Epithelial cell of esophagus (primary cell): ENCODE measurements around the gene LTB4R.
A peak's percentile ranks its signal among the peaks of the same experiment; 100 is the strongest.

Experiments used
- DNase-seq: peaks from one replicate; pipeline ENCODE4 v3.0.0; 2010; ENCODE audit warnings: low read depth
- H3K4me3 ChIP-seq: 2 replicates; pipeline ENCODE4 v1.5.1; 2011; ENCODE audit warnings: mild to moderate bottlenecking, low read length, control low read depth
- TF ChIP-seq, protein P1 (sequence below): IDR thresholded peaks from 2 replicates; pipeline ENCODE4 v1.5.1; 2011; ENCODE audit warnings: low read depth, mild to moderate bottlenecking, low read length, control low read depth, inconsistent platforms; ENCODE audit not compliant: insufficient read depth; ENCODE audit errors: missing control alignments

LTB4R gene

GRCh38 chr14:24316597-24316950, 5.3 kb downstream of the LTB4R start:
- TF ChIP-seq, protein P1, sequence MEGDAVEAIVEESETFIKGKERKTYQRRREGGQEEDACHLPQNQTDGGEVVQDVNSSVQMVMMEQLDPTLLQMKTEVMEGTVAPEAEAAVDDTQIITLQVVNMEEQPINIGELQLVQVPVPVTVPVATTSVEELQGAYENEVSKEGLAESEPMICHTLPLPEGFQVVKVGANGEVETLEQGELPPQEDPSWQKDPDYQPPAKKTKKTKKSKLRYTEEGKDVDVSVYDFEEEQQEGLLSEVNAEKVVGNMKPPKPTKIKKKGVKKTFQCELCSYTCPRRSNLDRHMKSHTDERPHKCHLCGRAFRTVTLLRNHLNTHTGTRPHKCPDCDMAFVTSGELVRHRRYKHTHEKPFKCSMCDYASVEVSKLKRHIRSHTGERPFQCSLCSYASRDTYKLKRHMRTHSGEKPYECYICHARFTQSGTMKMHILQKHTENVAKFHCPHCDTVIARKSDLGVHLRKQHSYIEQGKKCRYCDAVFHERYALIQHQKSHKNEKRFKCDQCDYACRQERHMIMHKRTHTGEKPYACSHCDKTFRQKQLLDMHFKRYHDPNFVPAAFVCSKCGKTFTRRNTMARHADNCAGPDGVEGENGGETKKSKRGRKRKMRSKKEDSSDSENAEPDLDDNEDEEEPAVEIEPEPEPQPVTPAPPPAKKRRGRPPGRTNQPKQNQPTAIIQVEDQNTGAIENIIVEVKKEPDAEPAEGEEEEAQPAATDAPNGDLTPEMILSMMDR, result no peak
- no peak for DNase-seq
- H3K4me3 ChIP-seq, result no peak overlapping the region

GRCh38 chr14:24317141-24317928, 6.0 kb downstream of the LTB4R start:
- peak; percentile 65 for DNase-seq
- TF ChIP-seq, protein P1, result no peak
- H3K4me3 ChIP-seq, result no peak overlapping the region

GRCh38 chr14:24321212-24321975, 10.1 kb downstream of the LTB4R start:
- TF ChIP-seq, protein P1, result no peak
- no peak for DNase-seq
- H3K4me3 ChIP-seq, result no peak overlapping the region

DNA sequence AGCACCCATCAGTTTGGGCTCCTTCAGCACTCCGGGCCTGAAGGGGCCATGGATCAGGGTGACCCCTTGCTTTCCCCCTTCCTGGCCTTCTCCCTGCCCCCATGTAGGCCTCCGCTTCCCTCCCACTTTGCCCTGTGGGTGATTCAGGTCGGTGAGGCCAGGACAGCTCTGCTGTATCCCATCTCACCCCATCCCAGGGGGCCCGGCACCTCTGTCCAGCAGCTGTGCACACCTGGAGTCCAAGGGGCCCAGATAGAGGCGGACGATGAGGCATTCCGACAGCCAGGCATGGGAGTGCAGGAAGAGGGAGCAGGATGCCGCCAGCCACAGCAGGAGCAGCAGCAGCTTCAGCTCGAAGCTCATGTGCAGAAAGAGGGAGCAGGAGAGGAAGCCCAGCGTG, 11.4 kb downstream of the LTB4R start:
- TF ChIP-seq, protein P1, result no peak
- no peak overlapping the region for H3K4me3 ChIP-seq
- no peak for DNase-seq

DNA sequence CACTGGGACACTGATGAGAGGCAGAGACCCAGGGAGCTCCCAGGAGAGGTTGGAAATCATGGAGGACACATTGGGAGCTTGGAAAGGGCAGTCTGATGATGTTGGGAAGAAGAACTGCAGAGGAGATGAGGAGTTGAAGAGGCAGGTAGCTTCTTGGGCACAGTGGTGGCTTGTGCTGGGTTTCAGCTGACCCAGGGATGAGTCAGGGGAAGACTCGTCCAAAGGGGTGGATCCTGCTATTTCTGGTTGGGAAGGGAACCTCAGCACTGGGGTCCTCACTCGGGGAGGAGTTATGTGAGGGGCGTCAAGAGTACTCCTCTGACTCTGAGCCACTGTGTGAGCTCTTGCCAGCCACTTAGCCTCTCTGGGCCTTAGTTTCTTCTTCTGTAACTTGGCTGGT, 12.0 kb downstream of the LTB4R start:
- no peak for DNase-seq
- TF ChIP-seq, protein P1, result no peak
- H3K4me3 ChIP-seq, result no peak overlapping the region

- H3K4me3 ChIP-seq, result no peak overlapping the region
- TF ChIP-seq, protein P1, result no peak
- no peak for DNase-seq
Observed at GRCh38 chr14:24324024-24324423, 12.7 kb downstream of the LTB4R start.
